ENCODE results near the gene CLK1.

CLK1 gene

DNA sequence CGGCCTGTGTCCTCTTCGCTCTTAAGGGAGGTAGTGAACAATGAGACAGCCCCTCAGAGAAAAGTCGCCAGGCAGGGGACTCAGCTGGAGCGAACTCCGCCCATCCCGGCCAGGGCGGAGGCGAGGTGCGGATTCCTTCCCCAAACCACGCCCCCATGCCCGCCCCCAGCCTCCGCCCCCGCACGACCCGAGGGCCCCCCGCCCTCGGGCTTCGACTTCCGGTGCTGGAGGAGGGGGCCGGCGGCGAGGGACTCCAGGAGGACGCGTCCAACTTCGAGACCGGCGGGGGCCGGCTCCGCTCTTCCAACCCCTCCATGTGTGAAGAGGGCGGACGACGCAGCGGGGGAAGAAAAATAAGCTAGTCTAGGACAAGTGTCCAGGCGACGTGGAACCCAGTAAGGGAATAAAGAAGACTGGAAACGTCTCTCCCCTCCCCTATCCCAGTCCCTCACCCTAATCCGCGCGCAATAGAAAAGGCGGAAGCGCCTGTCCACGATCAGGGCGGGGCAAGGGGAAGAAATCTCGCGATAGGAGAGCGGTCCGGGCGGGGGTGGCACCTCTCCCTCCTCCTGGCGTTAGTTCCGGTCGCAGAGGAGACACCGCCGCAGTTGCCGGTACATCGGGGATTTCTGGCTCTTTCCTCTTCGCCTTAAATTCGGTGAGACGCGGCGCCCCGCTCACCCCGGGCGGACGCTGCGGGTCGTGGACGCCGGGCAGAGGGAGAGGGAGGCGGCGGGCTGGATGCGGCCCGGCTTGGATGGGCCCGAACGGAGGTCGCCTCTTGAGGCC, 52.9 kb downstream of the CLK1 start, which contains the start of gene BZW1:
Gene BZW1 (plus strand): TSS at position 578 of the 789 bp plus-strand sequence. CDS start 1,308 bp downstream, outside the sequence.
- H3K4me1 ChIP-seq (ENCODE audit: control insufficient read depth, insufficient read depth, low read length) = peaks cover 7% of the 10 kb centered on the region
- WGBS, 2 experiments = 0% methylated on average over 73 to 75 of the region's 75 CpGs

DNA sequence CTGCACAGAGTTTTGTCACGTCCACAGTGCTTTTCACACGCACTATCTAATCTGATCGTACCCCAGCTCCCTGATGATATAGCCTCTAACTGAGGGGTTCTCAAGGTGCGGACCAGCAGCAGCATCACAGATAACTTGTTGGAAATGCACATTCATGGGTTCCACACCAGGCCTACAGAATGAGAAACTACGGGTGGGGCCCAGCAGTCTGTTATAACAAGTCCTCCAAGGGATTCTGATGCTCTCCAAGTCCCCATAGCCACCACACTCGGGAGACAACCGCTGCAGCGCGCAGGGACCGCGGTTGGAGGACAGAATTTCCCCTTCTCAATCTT, 53.5 kb downstream of the CLK1 start:
- 17 to 21% methylated on average over 11 of the region's 11 CpGs for WGBS, 2 experiments
- Histone ChIP-seq H3K36me3 (ENCODE audit: control insufficient read depth, insufficient read depth, low read length) (peaks cover 16% of the 10 kb centered on the region), H3K4me3 (ENCODE audit: insufficient read depth, low read depth, low read length) (peak overlapping the region; percentile 92), H3K27me3 (ENCODE audit: control insufficient read depth, insufficient read depth, low read length, poor library complexity, severe bottlenecking) (no peaks in the 10 kb centered on the region), H3K4me1 (ENCODE audit: control insufficient read depth, insufficient read depth, low read length) (peaks cover 7% of the 10 kb centered on the region), H3K9me3 (ENCODE audit: control insufficient read depth, low read length) (no peaks in the 10 kb centered on the region), H3K27ac (ENCODE audit: insufficient read depth, low read depth, low read length, poor library complexity, severe bottlenecking) (peak overlapping the region; percentile 61)

More for the DNA sequence above, 52.9 kb downstream of the CLK1 start, which contains the start of gene BZW1:
- H3K36me3 ChIP-seq (ENCODE audit: control insufficient read depth, insufficient read depth, low read length) = peaks cover 22% of the 10 kb centered on the region
- no peaks in the 10 kb centered on the region for H3K27me3 ChIP-seq (ENCODE audit: control insufficient read depth, insufficient read depth, low read length, poor library complexity, severe bottlenecking)
- H3K27ac ChIP-seq (ENCODE audit: insufficient read depth, low read depth, low read length, poor library complexity, severe bottlenecking) = peak within 1 kb of the TSS; percentile 96
- no peaks in the 10 kb centered on the region for H3K9me3 ChIP-seq (ENCODE audit: control insufficient read depth, low read length)
- H3K4me3 ChIP-seq (ENCODE audit: insufficient read depth, low read depth, low read length) = peak within 1 kb of the TSS; percentile 92

GRCh38 chr2:200810252-200810997, 54.0 kb downstream of the CLK1 start:
- peaks cover 11% of the 10 kb centered on the region for H3K36me3 ChIP-seq (ENCODE audit: control insufficient read depth, insufficient read depth, low read length)
- peaks cover 7% of the 10 kb centered on the region for H3K4me1 ChIP-seq (ENCODE audit: control insufficient read depth, insufficient read depth, low read length)
- H3K27ac ChIP-seq (ENCODE audit: insufficient read depth, low read depth, low read length, poor library complexity, severe bottlenecking) = no peak overlapping the region
- H3K27me3 ChIP-seq (ENCODE audit: control insufficient read depth, insufficient read depth, low read length, poor library complexity, severe bottlenecking) = no peaks in the 10 kb centered on the region
- 71 to 75% methylated on average over 6 of the region's 6 CpGs for WGBS, 2 experiments
- no peaks in the 10 kb centered on the region for H3K9me3 ChIP-seq (ENCODE audit: control insufficient read depth, low read length)
- peak overlapping the region; percentile 92 for H3K4me3 ChIP-seq (ENCODE audit: insufficient read depth, low read depth, low read length)

DNA sequence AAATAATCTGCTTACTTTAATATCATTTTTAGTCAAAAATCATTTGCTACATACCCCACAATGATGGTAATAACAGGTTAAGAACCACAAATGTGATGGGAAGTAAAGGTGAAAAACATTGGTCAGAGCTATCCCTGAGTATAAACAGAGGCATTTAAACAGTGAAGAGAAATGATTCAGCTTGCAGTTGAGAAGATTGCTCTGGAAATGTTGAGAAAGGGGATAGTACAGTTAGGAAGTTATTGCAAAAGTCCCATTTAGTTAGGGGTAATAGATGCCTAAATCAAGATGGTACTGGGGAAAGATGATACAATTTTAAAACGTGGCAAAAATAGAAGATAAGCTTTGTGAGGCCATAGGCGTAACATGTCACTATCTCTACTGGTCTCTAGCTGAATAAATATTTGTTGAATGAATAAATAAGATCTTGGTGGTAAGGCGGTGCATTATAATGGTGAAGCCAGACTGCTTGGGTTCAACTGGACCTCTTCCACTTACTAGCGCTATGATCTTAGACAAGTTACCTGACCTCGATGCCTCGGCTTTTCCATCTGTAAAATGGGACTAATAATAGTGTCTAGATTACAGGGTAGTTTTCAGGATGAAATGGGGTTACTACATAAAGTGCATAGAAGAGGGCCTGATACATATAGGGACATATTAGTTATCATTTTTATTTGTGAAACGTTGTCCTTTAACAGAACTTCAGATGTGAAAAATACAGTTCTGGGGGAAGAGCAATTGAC, 54.8 kb downstream of the CLK1 start:
- WGBS, 2 experiments = 93 to 95% methylated on average over 7 of the region's 7 CpGs
- H3K9me3 ChIP-seq (ENCODE audit: control insufficient read depth, low read length) = no peaks in the 10 kb centered on the region

More for the DNA sequence above, 54.8 kb downstream of the CLK1 start:
- H3K4me3 ChIP-seq (ENCODE audit: insufficient read depth, low read depth, low read length) = no peak overlapping the region
- H3K27ac ChIP-seq (ENCODE audit: insufficient read depth, low read depth, low read length, poor library complexity, severe bottlenecking) = no peak overlapping the region
- H3K27me3 ChIP-seq (ENCODE audit: control insufficient read depth, insufficient read depth, low read length, poor library complexity, severe bottlenecking) = no peaks in the 10 kb centered on the region
- H3K36me3 ChIP-seq (ENCODE audit: control insufficient read depth, insufficient read depth, low read length) = peaks cover 3% of the 10 kb centered on the region
- peaks cover 7% of the 10 kb centered on the region for H3K4me1 ChIP-seq (ENCODE audit: control insufficient read depth, insufficient read depth, low read length)
